Measurements from ENCODE around the gene PES1.
"Not testable (repeated sequence)": the region's sequence is repeated elsewhere in the genome, so short reads cannot be mapped to it uniquely, and the experiment has no call there.

The PES1 gene

GRCh38 chr22:30551813-30552212 lies 39.9 kb downstream of the PES1 start:
- not testable (repeated sequence) for DNase-seq

DNA sequence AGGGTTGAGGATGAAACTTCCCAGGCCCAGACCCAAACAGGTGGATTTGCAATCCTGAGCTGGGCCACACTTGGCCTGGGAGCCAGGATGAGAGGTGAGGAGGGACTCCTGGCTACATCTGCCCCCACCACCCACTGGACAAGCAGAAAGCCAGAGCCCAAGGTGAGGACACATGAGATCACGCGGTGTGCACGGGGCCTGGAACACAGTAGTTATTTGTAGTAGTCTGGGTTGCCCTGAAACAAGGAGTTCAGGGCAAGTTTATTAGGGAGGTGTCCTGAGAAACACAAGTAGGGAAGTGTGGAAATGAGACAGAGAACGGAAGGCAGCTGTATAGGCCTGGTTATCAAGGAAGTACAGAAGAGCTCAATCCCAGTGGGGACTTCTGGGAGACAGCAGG lies 44.5 kb downstream of the PES1 start:
- DNase-seq: no peak

DNA sequence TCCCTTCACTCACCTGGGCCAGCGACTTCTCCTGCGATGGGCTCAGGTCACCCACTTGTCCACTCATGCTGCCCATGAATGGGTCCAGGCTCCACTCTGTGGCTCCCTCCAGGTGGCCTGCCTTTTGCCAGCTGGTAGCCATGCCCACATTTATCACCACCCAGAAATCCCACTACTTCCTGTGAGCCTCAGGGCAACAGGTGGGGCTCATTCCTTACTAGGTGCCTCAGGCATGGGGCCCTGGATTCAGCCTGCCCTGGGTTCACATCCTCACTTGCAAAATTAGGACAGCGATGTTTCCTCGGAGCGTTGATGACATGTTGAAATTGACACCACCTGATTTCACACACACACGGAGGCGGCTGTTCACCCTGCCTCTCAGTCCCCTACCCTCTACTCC lies 45.1 kb downstream of the PES1 start, which contains the start of gene SEC14L6:
TSS of gene SEC14L6 (minus strand) at position 126 of the 400 bp plus-strand sequence. CDS start at position 67, 59 bp downstream.
- DNase-seq: no peak

- no peak for DNase-seq
Observed at GRCh38 chr22:30542811-30543188, 48.9 kb downstream of the PES1 start.

DNA sequence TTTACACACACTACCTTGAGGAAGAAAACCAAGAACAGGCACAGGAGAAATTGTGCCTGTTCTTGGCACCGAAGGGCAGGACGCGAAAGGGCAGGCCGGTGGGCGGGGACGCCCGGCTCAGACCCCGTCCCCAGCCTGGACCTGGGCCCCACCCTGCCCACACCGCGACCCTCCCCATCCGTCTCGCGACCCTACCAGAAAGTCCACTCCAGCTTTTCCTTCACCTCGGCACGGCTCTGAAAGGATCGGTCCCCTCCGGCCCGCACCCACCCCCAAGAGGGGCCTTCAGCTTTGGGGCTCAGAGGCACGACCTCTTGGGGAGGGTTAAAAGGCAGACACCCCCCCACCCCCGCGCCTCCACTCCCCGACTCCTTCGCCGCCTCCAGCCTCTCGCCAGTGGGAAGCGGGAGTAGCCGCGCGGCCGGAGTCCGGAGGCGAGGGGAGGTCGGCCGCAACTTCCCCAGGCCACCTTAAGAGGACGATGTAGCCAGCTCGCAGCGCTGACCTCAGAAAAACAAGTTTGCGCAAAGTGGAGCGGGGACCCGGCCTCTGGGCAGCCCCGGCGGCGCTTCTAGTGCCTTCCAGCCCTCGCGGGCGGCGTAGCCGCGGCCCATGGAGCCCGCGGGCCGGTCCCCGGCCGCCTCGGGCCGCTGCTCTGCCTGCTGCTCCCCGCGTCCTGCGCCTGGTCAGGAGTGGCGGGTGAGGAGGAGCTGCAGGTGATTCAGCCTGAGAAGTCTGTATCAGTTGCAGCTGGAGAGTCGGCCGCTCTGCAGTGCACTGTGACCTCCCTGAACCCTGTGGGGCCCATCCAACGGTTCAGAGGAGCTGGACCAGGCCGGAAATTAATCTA lies 49.5 kb downstream of the PES1 start:
- DNase-seq: no peak

DNA sequence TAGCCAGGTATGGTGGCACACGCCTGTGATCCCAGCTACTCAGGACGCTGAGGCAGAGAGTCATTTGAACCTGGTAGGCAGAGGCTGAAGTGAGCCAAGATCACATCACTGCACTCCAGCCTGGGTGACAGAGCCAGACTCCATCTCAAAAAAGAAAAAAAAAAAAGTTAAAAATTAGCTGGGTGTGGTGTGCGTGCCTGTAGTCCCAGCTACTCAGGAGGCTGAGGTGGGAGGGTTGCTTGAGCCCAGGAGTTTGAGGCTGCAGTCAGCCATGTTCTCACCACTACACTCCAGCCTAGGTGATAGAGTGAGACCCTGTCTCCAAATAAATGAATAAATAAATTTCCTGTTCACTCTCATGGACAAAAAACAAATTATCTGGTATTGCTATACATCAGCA lies 50.2 kb downstream of the PES1 start:
- not testable (repeated sequence) for DNase-seq

- DNase-seq: no peak
Observed at GRCh38 chr22:30539368-30539767, 52.3 kb downstream of the PES1 start.

- no peak for DNase-seq
Observed at GRCh38 chr22:30538280-30538679, 53.4 kb downstream of the PES1 start.

- DNase-seq: no peak
Observed at GRCh38 chr22:30537083-30537731, 54.5 kb downstream of the PES1 start.

- DNase-seq: no peak
Observed at GRCh38 chr22:30535182-30535581, 56.5 kb downstream of the PES1 start.

DNA sequence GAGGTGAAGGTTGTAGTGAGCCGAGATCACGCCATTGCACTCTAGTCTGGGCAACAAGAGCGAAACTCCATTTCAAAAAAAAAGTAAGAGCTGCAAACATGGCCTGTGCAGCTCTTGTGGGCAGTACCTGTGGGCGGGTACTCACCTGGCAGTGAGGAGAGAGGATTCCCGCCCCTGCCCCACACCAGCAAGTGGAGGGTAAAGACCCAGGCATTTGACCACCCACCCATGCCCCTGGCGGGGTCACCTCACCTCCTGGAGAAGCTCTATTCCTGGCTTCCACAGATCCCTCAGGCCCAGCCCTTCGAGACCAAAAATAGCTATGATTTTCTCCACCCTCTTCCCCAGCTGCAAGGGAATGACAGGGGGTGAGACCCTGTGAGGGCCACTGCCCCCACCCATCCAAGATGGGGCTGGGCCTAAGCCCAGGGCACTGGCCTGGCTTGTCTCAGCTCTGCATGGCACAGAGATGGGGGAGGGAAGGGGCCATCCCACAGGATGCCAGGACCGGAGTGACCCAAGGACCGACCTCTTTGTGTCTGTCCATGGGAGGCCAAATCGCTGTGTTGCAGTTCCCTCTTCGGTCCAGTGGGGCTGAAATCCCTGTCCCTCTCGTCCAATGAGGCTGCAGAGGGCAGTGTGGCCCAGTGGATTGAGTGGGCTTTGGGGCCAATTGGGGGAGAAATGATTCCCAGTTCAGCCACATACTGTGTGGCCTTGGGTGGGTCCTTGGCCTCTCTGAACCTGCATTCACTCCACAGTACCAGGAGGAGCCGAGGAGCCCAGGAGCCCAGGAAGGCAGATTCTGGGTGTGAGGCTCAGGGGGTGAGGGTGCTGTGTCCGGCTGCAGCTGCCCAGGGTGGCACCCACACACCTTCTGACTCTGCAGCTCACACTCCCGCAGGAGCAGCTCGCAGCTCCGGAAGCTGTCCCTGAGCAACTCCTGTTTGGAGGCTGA lies 59.8 kb downstream of the PES1 start:
- DNase-seq: no peak

DNA sequence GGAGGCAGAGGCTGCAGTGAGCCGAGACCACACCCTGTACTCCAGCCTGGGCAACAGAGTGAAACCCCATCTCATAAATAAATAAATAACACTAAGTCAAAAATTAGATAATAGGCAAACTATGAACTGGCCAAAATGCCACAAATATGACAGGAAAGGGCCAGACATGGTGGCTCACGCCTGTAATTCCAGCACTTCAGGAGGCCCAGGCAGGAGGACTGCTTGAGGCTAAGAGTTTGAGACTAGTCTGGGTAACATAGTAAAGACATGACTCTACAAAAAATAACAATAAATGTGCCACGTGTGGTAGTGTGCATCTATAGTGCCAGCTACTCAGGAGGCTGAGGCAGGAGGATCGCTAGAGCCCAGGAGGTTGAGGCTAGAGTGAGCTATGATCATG lies 65.1 kb downstream of the PES1 start:
- no peak for DNase-seq

Measured in stimulated activated naive CD4-positive, alpha-beta T cell treated with Interleukin-2 at 50 U/mL for 16 hours (primary cell).